ENCODE results near the gene SCRN2. TPM values are rescaled to one million over a fixed set of nuclear protein-coding genes. Genes with fewer than 3 reads are reported as not detected.
A peak's percentile ranks its signal among the peaks of the same experiment; 100 is the strongest.

Gene SCRN2
- total RNA-seq, 3 donors from 2014 or later (not counting 1 experiment from before 2014, with no cell fraction given) = 33.7 to 38.0 (median 35.7) TPM

DNA sequence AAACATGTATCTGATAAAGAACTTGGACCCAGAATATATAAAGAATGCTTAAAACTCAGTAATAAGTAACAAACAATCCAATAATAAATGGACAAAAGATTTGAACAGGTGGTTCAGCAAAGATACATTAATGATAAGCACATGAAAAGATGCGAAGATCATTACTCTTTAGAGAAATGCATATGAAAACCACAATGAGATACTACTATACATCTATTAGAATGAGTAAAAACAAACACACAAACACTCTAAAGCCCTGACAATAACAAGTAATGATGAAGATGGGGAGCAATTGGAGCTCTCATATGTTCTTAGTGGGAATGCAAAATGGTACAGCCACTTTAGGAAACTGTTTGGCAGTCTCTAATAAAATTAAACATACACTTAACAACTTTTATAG, 48.6 kb downstream of the SCRN2 start:
- peaks cover 11 to 17% of the 10 kb centered on the region in 2 donors for H3K4me1 Mint-ChIP-seq
- H3K27ac Mint-ChIP-seq = no peak overlapping the region
- peaks cover 8% of the 10 kb centered on the region for H3K4me1 ChIP-seq (ENCODE audit: control insufficient read depth, insufficient read depth, low read length)
- intact Hi-C loops (cut with micrococcal nuclease) = no loop called here
- DNase-seq (no peak), ATAC-seq (no peak)
- peaks cover 30% of the 10 kb centered on the region for H3K27me3 ChIP-seq (ENCODE audit: control insufficient read depth, insufficient read depth, low read length)
- H3K9me3 ChIP-seq (ENCODE audit: control insufficient read depth, insufficient read depth, low read length) = no peaks in the 10 kb centered on the region
- H3K27me3 Mint-ChIP-seq (ENCODE audit: low read depth in 2 of 2) = peaks cover 41 to 47% of the 10 kb centered on the region in 2 donors
- H3K36me3 Mint-ChIP-seq = no peaks in the 10 kb centered on the region
- H3K27ac ChIP-seq (ENCODE audit: low read length) = no peak overlapping the region
- H3K36me3 ChIP-seq (ENCODE audit: control insufficient read depth, insufficient read depth, low read length) = no peaks in the 10 kb centered on the region
- no CpG with 5 or more reads among the region's 1 CpG for WGBS (ENCODE audit: insufficient coverage)
- H3K4me3 ChIP-seq (ENCODE audit: low read length) = no peak overlapping the region
- no peak overlapping the region for H3K4me3 Mint-ChIP-seq
- TF ChIP-seq, protein P1, sequence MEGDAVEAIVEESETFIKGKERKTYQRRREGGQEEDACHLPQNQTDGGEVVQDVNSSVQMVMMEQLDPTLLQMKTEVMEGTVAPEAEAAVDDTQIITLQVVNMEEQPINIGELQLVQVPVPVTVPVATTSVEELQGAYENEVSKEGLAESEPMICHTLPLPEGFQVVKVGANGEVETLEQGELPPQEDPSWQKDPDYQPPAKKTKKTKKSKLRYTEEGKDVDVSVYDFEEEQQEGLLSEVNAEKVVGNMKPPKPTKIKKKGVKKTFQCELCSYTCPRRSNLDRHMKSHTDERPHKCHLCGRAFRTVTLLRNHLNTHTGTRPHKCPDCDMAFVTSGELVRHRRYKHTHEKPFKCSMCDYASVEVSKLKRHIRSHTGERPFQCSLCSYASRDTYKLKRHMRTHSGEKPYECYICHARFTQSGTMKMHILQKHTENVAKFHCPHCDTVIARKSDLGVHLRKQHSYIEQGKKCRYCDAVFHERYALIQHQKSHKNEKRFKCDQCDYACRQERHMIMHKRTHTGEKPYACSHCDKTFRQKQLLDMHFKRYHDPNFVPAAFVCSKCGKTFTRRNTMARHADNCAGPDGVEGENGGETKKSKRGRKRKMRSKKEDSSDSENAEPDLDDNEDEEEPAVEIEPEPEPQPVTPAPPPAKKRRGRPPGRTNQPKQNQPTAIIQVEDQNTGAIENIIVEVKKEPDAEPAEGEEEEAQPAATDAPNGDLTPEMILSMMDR (IDR thresholded peaks at IDR 0.05) = no peak
- no peaks in the 10 kb centered on the region for H3K9me3 Mint-ChIP-seq

DNA sequence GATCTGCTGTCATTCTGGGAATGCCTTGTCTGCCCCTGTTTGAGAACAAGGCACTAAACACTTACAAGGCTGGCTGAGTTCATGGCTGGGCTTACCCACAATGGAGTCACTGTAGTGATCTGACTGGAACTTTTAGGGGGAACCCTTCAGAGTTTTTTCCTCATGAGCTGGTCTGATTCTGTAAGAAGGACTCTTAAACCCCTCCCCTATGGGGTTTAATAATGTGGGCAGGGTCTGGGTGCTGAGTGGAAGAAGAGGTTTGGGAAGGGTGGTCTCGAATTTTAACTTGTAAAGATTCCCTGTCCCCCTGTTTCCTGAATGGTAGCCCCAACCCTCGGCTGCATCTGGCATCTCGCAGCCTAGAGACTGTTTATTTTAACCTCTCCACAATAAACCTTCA, 50.0 kb downstream of the SCRN2 start:
- Histone ChIP-seq H3K36me3 (ENCODE audit: control insufficient read depth, insufficient read depth, low read length) (no peaks in the 10 kb centered on the region), H3K9me3 (ENCODE audit: control insufficient read depth, insufficient read depth, low read length) (no peaks in the 10 kb centered on the region), H3K27ac (ENCODE audit: low read length) (no peak overlapping the region), H3K27me3 (ENCODE audit: control insufficient read depth, insufficient read depth, low read length) (peaks cover 30% of the 10 kb centered on the region), H3K4me3 (ENCODE audit: low read length) (no peak overlapping the region), H3K4me1 (ENCODE audit: control insufficient read depth, insufficient read depth, low read length) (peaks cover 8% of the 10 kb centered on the region)
- H3K4me3 Mint-ChIP-seq = peak overlapping the region; percentile 84
- TF ChIP-seq, protein P1 (IDR thresholded peaks at IDR 0.05) = no peak
- ATAC-seq (no peak), DNase-seq (no peak)
- no peaks in the 10 kb centered on the region for H3K36me3 Mint-ChIP-seq
- H3K9me3 Mint-ChIP-seq = no peaks in the 10 kb centered on the region
- 50% methylated on average over 1 of the region's 3 CpGs for WGBS (ENCODE audit: insufficient coverage)
- H3K4me1 Mint-ChIP-seq = peaks cover 11 to 17% of the 10 kb centered on the region in 2 donors
- H3K27ac Mint-ChIP-seq = no peak overlapping the region
- peaks cover 41 to 47% of the 10 kb centered on the region in 2 donors for H3K27me3 Mint-ChIP-seq (ENCODE audit: low read depth in 2 of 2)
- intact Hi-C loops (cut with micrococcal nuclease) = no loop called here

DNA sequence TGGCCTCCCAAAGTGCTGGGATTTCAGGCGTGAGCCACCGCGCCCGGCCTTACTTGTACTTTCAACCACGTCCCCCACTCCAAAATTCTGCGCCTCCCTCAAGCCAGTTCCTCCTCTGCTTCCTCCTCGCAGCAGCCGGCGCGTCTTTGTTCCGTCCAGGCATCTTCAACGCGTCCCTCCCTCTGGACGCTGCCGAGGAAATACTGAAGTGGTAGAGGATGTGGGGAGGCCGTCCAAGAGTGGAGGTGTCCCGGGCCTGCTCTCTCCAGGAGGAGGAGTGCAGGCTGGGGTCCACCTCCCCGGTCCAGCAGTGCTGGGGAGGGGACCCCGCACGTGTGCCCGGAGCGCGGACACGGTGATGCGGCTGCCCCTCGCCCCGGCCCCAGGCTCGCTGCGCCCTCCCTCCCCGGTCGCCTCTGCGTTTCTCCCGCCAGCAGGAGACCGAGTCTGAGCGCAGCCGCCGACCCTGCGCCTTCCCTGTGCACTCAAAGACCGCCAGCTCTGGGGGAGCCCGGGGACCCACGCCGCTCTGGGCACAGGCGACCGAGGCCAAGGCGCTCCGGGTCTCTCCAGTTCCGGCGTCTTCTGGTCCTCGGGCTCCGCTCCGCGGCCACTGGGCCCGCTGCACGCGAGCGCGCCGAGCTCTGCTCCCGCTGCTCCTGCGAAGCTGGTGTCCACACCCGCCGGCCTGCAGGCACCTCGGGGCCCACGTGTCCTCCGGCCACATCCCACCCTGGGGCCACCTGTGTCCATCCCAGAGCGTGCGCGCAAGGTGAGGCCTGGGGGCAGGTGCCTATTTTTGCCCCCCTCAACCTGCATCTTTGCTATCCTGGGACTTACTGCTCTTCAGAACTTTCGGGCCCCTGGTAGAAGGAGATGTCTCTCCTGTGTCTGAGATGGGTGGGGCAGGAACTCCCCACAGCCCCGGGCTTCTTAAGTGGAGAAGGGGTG, 51.2 kb downstream of the SCRN2 start:
- Histone ChIP-seq H3K36me3 (ENCODE audit: control insufficient read depth, insufficient read depth, low read length) (no peaks in the 10 kb centered on the region), H3K4me3 (ENCODE audit: low read length) (peak overlapping the region; percentile 29), H3K9me3 (ENCODE audit: control insufficient read depth, insufficient read depth, low read length) (no peaks in the 10 kb centered on the region), H3K4me1 (ENCODE audit: control insufficient read depth, insufficient read depth, low read length) (peaks cover 8% of the 10 kb centered on the region), H3K27ac (ENCODE audit: low read length) (no peak overlapping the region), H3K27me3 (ENCODE audit: control insufficient read depth, insufficient read depth, low read length) (peaks cover 27% of the 10 kb centered on the region)
- intact Hi-C loops (cut with micrococcal nuclease) = loop anchor here (1.0 kb wide), 3 partner anchors 14 to 126 kb away; no protein-coding TSS in a partner anchor
- Mint-ChIP-seq H3K27me3 (ENCODE audit: low read depth in 2 of 2) (peaks cover 37 to 42% of the 10 kb centered on the region in 2 donors), H3K4me3 (peak overlapping the region; percentile 84), H3K9me3 (no peaks in the 10 kb centered on the region), H3K4me1 (peaks cover 11 to 17% of the 10 kb centered on the region in 2 donors), H3K27ac (no peak overlapping the region), H3K36me3 (no peaks in the 10 kb centered on the region)
- ATAC-seq (peak; percentile 88 to 99 (median 98)), DNase-seq (peak; percentile 52 to 74)
- TF ChIP-seq, protein P1 (IDR thresholded peaks at IDR 0.05) = peak; percentile 72
- WGBS (ENCODE audit: insufficient coverage) = 1% methylated on average over 68 of the region's 70 CpGs

Other genes starting within 250 kb of the SCRN2 start
- gene KPNB1, start 191.4 kb downstream of the SCRN2 start, total RNA-seq = 100 to 1,000 TPM; 236 to 273 (median 259) TPM
- 10 to 100 TPM; 21.4 to 38.9 (median 37.6) TPM for gene TBKBP1, start 147.1 kb downstream of the SCRN2 start, total RNA-seq
- gene TBX21, start 108.0 kb downstream of the SCRN2 start, total RNA-seq = 100 to 1,000 TPM; 234 to 328 (median 257) TPM
- 100 to 1,000 TPM; 113 to 162 (median 119) TPM for gene OSBPL7, start 19.5 kb downstream of the SCRN2 start, total RNA-seq
- 100 to 1,000 TPM; 106 to 232 (median 144) TPM for gene MRPL10, start 9.7 kb downstream of the SCRN2 start, total RNA-seq
- 1 to 10 TPM; 1.7 to 3.1 (median 2.7) TPM for gene LRRC46, start 9.6 kb downstream of the SCRN2 start, total RNA-seq
- under 1 TPM in 2 of 3 donors, not detected in 1; 0.09 TPM for gene SP6, start 9.9 kb upstream of the SCRN2 start, total RNA-seq
- 10 to 100 TPM; 29.4 to 44.1 (median 33.1) TPM for gene SP2, start 55.0 kb upstream of the SCRN2 start, total RNA-seq
- 10 to 100 TPM in 1 of 3 donors, 1 to 10 TPM in 2; 6.0 to 10.9 (median 9.3) TPM for gene PNPO, start 100.3 kb upstream of the SCRN2 start, total RNA-seq
- not detected for gene PRR15L, start 116.6 kb upstream of the SCRN2 start, total RNA-seq
- gene CDK5RAP3, start 129.8 kb upstream of the SCRN2 start, total RNA-seq = 100 to 1,000 TPM; 289 to 300 (median 292) TPM
- 10 to 100 TPM; 15.9 to 19.1 (median 16.5) TPM for gene COPZ2, start 196.5 kb upstream of the SCRN2 start, total RNA-seq
- 10 to 100 TPM; 38.6 to 53.4 (median 47.5) TPM for gene NFE2L1, start 207.1 kb upstream of the SCRN2 start, total RNA-seq

Measured in natural killer cell (primary cell).